NCI-H1694 (cell line): Measurements from ENCODE around the gene CTBP1.
A peak's percentile ranks its signal among the peaks of the same experiment; 100 is the strongest.

Experiments used
- DNase-seq: peaks from one replicate; lab custom pipeline; 2025; lab: John Stamatoyannopoulos, UW

The CTBP1 gene

DNA sequence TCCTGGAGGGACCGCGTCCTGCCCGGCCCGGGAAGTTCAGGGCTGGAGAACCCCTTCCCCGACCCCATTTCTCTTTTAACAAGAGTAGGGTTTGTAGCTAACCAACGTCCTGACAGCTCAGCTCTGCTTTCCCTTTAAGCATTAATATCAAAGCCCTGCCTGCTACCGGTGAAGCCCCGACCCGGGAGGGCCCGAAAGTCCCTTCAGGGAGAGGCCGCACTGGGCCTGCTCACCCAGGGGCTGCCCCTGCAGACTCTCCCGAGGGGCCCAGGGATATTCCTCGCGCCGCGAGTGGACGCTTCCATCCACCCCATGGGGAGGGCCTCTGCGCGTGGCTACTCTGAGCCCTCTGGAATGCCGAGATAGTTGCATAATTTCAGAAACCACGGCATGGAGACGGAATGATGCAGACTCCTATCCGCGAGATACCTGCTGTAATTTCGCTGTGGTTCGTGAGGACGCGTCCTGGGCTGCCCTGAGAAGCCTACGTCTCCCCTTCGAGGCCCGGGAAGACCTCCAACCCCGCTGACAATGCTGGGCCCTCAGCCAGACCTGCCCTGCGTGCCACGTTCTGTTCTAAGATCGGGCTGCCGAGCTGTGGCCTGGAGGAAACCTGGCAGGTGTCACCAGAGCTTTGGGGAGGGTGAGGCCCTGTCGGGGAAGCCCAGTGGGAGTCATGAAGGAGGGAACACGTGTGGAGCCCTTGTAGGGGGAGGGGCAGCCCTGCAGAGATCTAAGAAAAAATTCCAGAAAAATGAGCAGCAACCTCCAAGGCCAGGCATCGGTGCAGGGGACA is 999 bp upstream of the CTBP1 start:
- no peak for DNase-seq

DNA sequence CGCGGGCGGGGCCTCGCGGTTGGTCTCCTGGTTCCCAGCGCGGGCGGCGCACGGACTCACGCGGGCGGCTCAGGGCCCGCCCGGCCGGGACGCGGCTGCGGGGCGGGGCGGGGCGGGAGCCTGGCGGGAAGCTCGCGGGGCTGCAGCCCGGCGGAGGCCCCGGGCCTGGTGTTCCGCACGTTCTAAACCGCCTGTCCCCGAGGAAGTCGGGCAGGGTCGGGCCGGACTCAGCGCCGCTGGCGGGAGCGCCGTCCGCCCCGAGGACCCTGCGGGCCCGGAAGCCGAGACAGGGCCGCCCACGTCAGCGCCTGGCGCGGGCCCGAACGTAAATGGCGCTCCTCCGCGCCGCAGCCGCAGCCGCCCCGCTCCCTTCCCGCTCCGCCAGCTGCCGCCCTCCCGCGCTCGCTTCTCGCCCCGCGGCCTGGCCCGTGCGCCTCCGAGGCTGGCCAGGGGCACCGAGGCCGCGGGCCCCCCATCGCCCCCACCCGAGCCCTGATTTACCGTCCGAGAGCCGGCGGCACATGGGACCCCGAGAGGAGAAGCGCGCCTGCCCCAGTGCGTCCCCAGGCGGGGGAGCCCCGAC is 309 bp upstream of the CTBP1 start:
- peak; percentile 44 for DNase-seq

DNA sequence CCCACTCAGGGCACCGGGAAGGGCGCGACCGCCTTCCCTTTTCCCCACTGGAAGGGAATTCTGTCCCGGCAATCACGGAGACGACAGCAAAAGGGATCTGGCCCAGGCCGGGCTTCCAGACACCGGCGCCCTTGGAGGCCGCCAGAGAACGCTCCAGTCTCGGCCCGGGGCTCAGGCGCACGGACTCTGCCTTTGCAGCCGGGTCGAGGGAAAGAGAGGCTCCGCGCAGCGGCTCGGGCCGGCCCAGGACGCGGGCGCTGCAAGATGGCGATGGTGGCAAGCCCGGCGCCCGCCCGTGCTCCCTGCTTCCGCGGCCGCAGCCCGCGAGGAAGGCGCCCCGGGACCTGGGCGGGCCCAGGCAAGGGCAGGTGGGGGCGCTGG is 1.1 kb downstream of the CTBP1 start:
- no peak for DNase-seq

DNA sequence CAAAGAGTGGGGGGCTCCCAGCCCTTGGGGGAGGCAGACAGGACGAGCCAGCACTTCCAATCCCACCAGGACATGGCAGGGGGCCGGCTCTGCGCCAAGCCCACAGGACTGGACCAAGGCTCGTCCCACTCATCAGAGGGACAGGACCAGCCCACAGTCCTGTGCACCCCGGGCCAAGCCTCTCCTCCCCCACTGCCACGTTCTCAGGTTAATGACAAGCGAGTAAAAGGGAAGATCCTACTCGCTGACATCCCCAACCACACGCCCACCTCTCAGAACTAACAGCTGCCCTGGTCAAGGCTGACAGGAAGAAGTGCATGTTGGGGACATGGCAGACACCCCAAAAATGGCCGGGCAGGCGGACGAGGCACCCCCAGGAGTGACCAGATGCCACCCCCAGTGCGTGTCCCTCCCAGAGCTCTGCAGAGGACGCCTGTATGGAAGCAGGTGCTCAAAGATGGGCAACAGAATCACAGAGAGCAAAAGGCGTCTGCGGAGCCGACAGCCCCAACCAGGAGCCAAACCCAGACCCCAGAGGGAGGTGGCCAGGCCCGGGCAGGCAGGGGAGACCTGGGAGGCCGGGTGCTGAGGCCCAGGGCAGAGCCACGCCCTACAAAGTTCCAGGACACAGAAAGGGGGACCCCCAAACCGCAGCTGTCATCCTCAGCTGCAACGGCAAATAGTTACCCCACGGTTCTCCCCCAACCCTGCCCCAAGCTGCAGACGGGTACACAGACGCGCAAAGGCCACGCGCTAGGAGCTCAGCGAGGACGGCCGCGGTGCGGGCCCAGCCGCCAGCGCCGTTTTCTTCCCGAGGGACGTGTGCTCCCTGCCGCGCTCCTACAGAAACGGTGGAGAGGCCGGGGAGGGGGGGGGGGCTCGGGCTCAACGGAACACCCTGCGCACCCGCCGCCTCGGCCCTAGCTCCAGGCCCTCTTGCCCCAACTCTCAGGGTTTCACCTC is 1.7 kb downstream of the CTBP1 start:
- no peak for DNase-seq

DNA sequence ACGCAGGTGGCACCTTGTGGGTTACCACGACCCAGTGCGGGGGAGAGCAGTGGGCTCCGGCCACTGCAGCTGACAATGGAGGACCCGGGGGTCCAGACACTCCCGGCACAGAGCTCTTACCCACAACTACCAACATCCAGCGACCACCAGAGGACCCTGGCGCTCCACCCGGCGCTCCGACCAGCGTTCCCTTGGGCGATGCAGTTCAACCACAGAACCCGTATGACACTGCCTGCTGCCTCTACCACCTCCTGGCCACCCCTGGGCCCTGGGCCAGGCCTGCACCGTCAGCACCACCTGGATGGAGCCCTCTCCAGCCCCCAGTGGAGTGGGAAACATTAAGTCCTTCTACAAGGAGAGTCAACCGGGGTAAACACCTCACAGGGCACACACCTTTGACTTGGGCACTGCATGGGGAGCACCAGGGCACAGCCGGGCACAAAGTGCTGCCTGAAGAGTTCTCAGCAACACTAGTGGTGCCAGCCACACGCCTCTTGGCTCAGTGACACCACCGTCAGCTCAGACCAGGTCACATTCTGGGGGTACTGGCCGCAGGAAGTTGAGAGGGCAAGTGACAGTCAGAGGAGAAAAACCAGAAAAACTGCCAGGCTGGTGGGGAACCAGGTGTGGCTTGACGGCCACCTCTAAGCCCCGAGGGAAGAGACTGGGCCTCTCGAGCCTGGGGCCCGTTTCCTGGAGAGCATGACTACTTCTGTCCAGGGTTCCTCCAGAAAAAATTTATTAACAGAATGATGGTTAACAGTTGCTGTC is 2.6 kb downstream of the CTBP1 start:
- DNase-seq = no peak

DNA sequence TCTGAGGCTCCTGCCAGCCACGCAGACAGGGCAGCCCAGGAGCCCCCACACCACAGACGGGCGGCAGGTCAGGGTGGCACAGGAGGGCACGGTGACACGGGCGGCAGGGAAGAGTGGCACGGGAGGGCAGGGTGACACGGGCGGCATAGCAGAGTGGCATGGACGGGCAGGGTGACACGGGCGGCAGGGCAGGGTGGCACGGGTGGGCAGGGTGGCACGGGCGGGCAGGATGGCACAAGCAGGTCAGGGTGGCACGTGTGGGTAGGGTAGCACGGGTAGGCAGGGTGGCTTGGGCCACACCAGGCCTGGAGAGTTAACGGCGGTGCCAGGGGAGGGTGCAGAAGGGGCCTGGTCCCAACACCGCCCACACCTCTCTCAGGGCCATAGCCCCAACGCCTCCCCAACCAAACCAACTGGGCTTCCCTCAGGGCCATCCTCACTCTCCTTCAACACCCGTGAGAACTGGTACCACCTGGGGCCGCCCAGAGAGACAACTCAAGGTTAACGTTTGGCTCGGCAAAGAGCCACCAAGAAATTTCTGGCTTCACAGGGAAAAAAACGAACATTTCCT is 3.4 kb downstream of the CTBP1 start:
- DNase-seq = no peak

DNA sequence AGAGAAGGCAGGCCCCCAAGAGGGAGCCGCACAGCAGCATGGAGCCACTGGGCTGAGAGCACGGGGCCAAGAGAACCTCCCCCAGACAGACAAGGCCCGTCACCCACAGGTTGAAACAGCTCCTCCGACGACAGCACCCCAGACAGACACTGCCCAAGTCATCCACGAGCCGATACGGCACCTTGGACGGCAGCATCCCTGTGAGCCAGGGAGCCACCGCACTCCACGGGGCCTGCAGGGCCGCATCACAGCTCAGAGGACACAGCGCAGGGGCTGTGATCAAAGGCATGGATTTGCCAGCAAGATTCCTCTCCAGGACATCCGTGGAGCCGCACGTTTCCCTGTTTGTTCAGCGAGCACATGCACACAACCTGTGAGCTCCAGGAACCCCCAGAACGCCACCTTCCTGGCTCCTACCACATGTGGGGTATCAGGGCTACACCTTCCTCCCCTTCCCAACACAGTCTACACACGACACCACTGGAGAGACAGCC is 3.9 kb downstream of the CTBP1 start:
- no peak for DNase-seq

DNA sequence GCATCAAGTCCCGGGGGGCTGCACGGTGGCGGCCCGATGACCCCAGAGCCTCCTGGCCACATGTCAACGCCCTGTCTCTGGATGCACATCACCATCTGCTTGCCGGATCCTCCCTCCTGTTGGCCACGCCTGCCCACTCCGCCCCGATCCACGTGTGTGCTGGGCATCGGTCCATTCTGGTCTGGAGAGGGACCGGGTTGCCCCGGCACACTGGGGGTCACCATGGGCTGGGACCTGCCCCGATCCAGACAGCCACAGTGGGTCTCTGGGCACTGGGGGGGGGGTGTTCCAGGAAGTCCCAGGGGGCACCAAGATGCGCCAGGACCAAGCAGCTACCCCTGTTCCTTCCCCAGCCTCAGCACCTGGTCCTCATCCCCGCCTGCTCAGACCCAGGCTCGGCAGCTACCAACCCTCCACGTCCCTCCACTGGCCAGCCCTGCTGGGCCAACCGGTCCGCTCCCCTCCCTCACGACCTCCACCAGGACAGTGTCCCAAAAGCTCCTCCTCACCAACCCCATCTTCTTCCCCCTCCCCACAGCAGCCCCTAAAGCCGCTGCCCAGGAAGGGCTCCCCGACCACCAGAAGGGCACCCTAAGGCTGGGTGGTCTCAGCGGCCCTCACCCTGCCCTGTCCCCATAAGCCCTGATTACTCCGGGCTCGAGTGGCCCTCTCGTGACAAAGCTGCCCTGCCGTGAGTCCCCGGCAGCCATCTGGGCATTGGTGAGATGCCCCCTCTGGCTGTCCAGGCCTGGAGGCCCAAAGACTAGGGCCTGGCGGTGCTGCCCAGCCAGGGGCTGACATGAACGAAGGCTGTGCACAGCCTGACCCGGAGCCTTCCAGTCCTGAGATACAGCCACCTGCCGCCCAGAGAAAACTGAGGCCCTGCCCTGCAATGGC is 4.6 kb downstream of the CTBP1 start:
- no peak for DNase-seq

DNA sequence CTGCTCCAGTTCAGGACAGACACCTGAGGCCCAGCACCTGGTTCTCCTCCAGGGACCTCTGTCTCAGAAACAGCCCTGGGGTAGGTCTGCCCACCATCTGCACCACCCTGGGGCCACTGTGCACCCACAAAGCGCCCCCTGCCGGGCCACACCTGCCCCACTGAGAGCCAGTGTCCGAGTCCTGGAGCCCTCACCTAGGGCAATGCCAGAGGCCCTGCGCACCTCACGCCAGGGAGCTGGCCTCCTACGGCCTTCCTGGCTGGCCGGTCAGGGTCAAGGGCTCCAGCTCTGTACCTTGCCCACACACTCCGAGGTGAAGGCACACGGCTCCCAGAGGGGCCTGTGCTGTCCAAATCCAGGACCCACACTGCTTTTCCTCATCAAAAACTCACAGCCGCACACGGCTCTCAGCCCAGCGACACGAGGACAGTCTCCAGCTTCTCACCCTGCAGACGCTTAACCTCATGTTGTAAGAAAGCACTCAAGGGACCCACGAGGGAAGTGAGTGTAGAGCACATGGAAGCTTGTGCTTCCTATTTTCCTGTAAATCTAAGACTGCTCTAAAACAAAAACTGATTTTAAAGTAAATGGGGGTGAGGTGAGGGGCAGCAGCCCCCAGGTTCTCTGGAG is 5.4 kb downstream of the CTBP1 start:
- DNase-seq = no peak

DNA sequence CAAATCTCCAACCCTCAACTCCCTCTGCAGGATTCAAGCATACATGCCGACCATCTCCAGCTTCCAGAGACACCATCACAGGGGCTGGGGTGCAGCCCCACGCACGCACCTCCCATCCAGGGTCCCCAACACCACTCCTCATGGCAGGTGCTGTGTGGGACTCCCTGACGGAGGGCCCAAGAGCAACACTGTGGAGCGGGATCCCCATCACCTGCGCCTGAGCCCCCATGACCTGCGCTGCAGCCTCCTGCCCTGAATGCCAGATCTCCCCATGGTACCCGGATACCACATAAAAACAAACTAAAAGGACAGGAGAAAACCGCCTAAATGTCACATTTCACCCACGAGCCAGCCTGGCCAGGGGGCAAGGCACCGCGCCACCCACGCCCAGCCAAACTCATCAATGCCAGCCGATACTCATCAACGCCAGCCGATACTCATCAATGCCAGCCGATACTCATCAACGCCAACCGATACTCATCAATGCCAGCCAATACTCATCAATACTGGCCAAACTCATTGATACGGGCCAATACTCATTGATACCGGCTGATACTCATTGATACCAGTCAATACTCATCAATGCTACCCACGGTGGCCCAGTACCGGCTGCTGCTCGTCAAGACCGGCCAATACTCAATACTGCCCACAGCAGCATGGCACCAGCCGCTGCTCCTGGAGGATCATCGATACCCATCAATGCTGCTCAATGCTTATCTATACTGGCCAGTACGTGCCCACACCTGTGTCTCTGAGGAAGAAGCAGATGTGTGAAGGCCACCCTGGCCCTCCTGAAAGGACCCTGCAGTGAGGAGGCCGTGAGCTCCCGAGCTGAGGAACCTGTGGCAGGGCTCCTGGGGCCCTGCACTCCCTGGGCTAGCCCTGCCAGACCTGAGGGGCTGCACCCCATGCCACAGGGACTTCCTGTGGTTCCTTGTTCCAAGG is 6.2 kb downstream of the CTBP1 start:
- no peak for DNase-seq

DNA sequence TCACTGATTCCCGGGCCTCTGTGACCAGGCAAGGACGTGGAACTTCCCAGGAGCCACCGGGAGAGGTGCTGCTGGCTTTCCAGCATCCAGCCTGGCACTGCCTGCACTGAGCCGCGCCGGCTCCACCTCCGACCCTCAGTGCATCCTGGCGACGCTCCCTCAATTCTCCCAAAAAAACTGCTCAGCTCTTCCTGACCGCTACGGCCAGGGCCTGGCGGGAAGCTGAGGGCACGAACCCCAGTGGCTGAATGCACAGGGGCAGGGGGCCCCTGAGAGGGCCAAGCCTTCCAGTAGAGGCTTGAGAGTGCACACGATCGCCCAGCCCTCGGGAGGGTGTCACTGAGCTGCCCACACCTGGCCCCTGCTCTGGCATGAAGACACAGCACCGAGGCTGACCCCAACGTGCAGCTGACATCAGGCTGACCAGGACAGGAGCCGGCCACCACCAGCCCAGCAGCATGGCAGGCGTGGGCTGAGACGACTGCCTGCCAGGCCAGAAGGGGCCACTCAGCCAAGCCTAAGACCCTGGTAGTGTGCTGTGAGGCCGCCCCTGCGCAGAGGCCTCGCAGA is 6.9 kb downstream of the CTBP1 start:
- no peak for DNase-seq

DNA sequence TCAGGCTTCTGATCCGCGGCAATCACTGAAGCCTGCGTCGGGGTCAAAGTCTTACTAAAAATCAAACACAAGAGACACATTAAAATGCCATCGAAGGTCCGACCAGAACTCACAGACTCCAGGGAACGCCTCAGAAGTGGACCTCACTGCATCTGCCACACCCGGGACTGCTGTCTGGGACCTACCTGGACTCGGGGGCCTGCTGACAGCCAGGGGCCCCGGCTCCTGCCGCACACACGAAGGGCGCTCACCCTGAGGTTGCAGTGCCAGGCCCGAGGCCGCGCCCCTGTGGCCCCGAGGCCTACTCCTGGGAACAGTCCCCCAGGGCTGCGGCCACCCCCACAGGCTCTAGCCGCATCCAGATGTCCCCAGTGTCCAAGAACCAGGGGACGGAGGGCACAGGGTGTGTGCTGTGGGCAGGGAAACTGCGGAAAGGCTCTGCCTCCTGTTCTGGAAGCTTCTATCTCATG is 7.4 kb downstream of the CTBP1 start:
- DNase-seq = no peak

DNA sequence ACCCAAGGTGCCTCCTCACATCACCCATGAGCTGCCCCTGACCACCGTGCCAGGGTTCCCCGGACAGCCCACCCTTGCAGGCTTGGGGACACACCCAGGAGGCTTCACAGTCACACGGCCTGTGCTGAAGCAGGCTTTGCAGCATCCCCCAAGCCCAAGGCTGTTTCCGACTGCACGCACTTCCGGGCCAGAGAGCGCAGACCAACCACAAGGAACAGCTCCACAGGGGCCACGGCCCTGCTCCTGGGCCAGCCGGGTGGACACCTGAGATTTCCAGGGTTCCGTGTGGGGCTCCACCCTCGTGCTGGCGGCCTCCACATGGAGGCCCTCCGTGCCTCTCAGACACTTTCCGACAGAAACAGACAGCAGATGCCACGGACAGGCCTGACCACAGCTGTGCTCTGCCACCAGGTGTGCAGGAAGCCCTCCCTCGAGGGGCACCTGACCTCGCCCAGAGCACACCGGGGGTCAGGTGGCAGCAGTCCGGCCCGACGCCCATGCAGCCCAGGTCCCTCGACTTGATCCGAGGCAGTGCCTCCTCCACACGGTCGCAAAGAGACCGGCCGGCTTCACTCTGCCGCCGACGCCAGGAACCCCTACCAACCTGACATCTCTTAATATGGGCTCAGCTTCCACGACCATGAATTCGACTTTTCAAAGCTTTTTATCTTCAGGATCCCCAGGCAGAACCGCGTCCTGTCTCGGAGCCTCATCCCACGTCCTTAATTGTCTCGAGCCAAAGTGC is 8.0 kb downstream of the CTBP1 start:
- DNase-seq = no peak

DNA sequence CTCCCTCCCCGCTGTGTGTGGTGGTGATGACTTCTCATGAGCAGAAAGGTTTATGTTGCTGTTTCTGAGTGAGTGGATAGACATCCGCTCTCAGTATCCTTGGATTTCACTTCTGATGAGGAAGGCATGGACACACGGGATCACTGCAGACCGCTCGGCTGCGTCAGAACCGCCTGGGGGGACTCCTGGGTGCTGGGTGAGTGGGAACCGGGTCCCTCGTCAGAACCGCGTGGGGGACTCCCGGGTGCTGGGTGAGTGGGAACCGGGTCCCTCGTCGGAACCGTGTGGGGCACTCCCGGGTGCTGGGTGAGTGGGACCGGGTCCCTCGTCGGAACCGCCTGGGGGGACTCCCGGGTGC is 9.0 kb downstream of the CTBP1 start:
- DNase-seq = no peak

DNA sequence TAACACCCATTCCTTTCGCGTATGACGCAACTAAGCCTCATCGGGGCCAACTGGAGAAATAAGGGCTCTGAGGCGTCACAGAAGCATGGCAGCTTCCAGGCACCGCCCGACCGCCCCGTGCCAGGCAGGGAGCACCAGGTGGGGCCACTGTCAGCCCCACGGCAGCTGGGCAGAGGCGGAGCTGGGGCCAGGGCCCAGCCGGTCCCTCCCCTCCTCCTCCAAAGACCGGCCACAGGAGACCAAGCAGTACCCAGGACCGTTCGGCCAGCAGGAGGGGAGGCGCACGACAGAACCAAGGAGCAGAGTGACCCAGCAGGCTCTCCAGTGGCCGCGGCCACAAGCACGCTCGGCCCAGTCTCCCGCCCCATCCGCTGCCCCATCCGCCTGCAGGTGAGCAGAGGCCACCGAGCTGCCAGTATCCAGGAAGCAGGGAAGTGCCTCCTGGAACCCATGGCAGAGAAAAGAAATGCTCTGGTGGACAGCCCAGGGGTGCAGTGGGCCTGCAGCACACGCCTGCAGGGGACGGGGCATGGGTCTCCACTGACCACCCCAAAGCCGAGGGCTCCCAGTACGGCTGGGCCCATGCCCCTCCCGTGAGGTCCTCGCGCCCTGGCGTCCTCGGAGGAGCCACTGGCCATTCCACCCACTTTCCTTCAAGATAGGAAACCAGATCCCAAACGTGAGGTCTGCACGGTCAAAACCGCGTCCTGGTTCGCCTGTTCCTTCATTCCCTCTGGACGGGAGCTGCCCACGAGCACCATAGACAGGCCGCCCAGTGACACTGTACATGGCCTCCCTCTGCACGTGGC is 9.6 kb downstream of the CTBP1 start:
- DNase-seq = no peak

DNA sequence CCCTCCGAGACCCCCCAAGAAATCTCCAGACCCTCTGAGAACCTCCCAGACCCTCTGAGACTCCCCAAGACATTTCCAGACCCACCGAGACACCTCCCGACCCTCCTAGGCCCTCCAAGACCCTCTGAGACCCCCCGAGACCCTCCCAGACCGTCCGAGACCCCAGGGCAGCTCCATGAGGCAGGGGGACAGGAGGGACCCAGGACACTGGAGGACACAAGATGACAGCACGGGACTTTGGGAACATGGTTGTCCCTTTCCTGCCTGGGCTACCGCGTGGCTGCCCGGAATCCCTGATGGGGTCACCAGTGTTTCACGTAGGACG is 10.3 kb downstream of the CTBP1 start:
- no peak for DNase-seq
